K562 (cell line): ENCODE measurements around the gene SAMD13. TPM values are rescaled to one million over a fixed set of nuclear protein-coding genes. Genes with fewer than 3 reads are reported as not detected.

Experiments
- ATAC-seq: fragments of 200-7000 bp; cut with Tn5 transposase; 3 replicates; pipeline ENCODE4 v1.9.1; 2020; ENCODE audit warnings: moderate library complexity
- BruUV-seq: library from RNA; stranded (reverse); fragments of 400-500 nt; replicated peaks from 2 replicates; lab custom pipeline; 2021; lab: Mats Ljungman, UMichigan
- CTCF ChIA-PET: fragments of 300-600 bp; formaldehyde crosslinking; extraction: SDS; loops from one replicate; lab custom pipeline; 2021; ENCODE audit warnings: low intra/inter-chr PET ratio; lab: Yijun Ruan, JAX
- POLR2A ChIA-PET: fragments of 300-600, 350-650 bp; sonication (Branson Sonifier 250); formaldehyde crosslinking; extraction: SDS; loops from one replicate; lab custom pipeline; 2021; ENCODE audit warnings: antibody characterized with exemption, inconsistent platforms; lab: Yijun Ruan, JAX
- DNase-seq, 4 experiments: peaks; one replicate each; pipeline versions ENCODE4 v3.0.0 to v3.0.0-alpha.2; 2011 to 2018; ENCODE audit warnings: low spot score in 3 of 4, mixed read lengths in 3 of 4; ENCODE audit errors: extremely low read depth in 1 of 4
- FAIRE-seq: peaks from 2 replicates; lab custom pipeline; 2011; peaks lifted over from hg19 to GRCh38; lab: Jason Lieb, UNC
- H2AFZ ChIP-seq: 2 replicates; pipeline ENCODE4 v1.6.0; 2011; ENCODE audit warnings: low read depth, low read length, control low read depth, inconsistent platforms
- H3K27ac ChIP-seq: fragments of 200-600 bp; 3 replicates; pipeline ENCODE4 v1.8.0; 2011; ENCODE audit warnings: low read depth, mild to moderate bottlenecking, control low read depth, inconsistent platforms, low read length, moderate library complexity, mixed read lengths; ENCODE audit errors: extremely low read depth
- H3K27me3 ChIP-seq, 2 experiments: fragments of 300-600 bp in 1 of 2; 2 replicates in 1 of 2; 3 replicates in 1 of 2; pipeline versions ENCODE4 v1.6.0 to v1.8.0; 2011; ENCODE audit warnings: inconsistent platforms in 2 of 2, low read length in 2 of 2, mild to moderate bottlenecking in 1 of 2, mixed read lengths in 1 of 2, moderate library complexity in 1 of 2; ENCODE audit not compliant: control insufficient read depth in 2 of 2, insufficient read depth in 2 of 2
- H3K36me3 ChIP-seq: fragments of 300-600 bp; 3 replicates; pipeline ENCODE4 v1.8.0; 2011; ENCODE audit warnings: mild to moderate bottlenecking, low read length, inconsistent platforms; ENCODE audit not compliant: control insufficient read depth, insufficient read depth
- H3K4me1 ChIP-seq, 2 experiments: fragments of 200-600 bp in 1 of 2; replicated peaks in 1 of 2; 2 replicates in 1 of 2; 3 replicates in 1 of 2; pipeline versions ENCODE4 v1.5.1 to v1.8.0; 2011; ENCODE audit warnings: inconsistent platforms in 2 of 2, low read length in 2 of 2, mild to moderate bottlenecking in 1 of 2, mixed read lengths in 1 of 2, moderate library complexity in 1 of 2; ENCODE audit not compliant: control insufficient read depth in 2 of 2, insufficient read depth in 2 of 2
- H3K4me2 ChIP-seq: 2 replicates; pipeline ENCODE4 v1.6.1; 2011; ENCODE audit warnings: low read length, control low read depth, inconsistent platforms, mixed read lengths; ENCODE audit not compliant: insufficient read depth
- H3K4me3 ChIP-seq: fragments of 200-600 bp; sonication (generic), shearing (Covaris generic); 2 replicates; pipeline ENCODE4 v1.5.1; 2016; ENCODE audit warnings: control low read depth, inconsistent platforms
- H3K79me2 ChIP-seq: fragments of 200-600 bp; 3 replicates; pipeline ENCODE4 v1.8.0; 2011; ENCODE audit warnings: low read length, inconsistent platforms; ENCODE audit not compliant: control insufficient read depth, insufficient read depth
- H3K9ac ChIP-seq, 2 experiments: 2 replicates each; pipeline versions ENCODE4 v1.6.0 to v1.6.1; 2011; ENCODE audit warnings: low read depth in 2 of 2, low read length in 2 of 2, control low read depth in 1 of 2, inconsistent platforms in 1 of 2, mild to moderate bottlenecking in 1 of 2, mixed read lengths in 1 of 2; ENCODE audit not compliant: insufficient read depth in 1 of 2
- H3K9me1 ChIP-seq: one replicate; pipeline ENCODE4 v1.6.0; 2011; ENCODE audit warnings: inconsistent platforms, mild to moderate bottlenecking, low read length, moderate library complexity; ENCODE audit not compliant: control insufficient read depth, insufficient read depth
- H3K9me3 ChIP-seq: replicated peaks from 2 replicates; pipeline ENCODE4 v1.5.1; 2011; ENCODE audit warnings: low read depth, low read length, inconsistent platforms; ENCODE audit not compliant: control insufficient read depth, insufficient read depth
- H4K20me1 ChIP-seq: replicated peaks from 2 replicates; pipeline ENCODE4 v1.6.1; 2011; ENCODE audit warnings: low read length, inconsistent platforms, mixed read lengths; ENCODE audit not compliant: control insufficient read depth, insufficient read depth
- E2F3 ChIP-seq: fragments of 250-450 bp; sonication (Bioruptor Pico); IDR thresholded peaks from 2 replicates; pipeline ENCODE4 v1.4.0; 2020; ENCODE audit warnings: mild to moderate bottlenecking
- GTF2A2 ChIP-seq: IDR thresholded peaks from 2 replicates; pipeline ENCODE4 v1.6.1; 2016; ENCODE audit warnings: mild to moderate bottlenecking, missing genetic modification characterization, missing compliant biosample characterization
- KAT7 ChIP-seq: sonication (generic); formaldehyde crosslinking; IDR thresholded peaks from 2 replicates; pipeline ENCODE4 v1.8.0; 2022; ENCODE audit warnings: missing genetic modification reagents, mild to moderate bottlenecking, borderline replicate concordance
- NFRKB ChIP-seq: fragments of 450-650 bp; IDR thresholded peaks from 2 replicates; pipeline ENCODE4 v1.6.1; 2016; ENCODE audit warnings: low read depth
- PCBP2 ChIP-seq: fragments of 200-400 bp; formaldehyde crosslinking; IDR thresholded peaks from 2 replicates; pipeline ENCODE4 v1.6.1; 2018; ENCODE audit warnings: low read length, low read depth, mild to moderate bottlenecking, moderate library complexity; ENCODE audit not compliant: poor library complexity, severe bottlenecking
- STAG1 ChIP-seq: sonication (generic); formaldehyde crosslinking; IDR thresholded peaks from 2 replicates; pipeline ENCODE4 v1.5.0; 2020; ENCODE audit warnings: missing genetic modification reagents, borderline replicate concordance
- TCF3 ChIP-seq: sonication (generic); formaldehyde crosslinking; IDR thresholded peaks from 2 replicates; pipeline ENCODE4 v1.4.0; 2020; ENCODE audit warnings: mild to moderate bottlenecking, missing genetic modification reagents
- XRCC4 ChIP-seq: IDR thresholded peaks from one replicate; pipeline ENCODE4 v1.6.1; 2011; ENCODE audit not compliant: insufficient read depth, insufficient read length; ENCODE audit errors: extremely low read depth
- WGBS: fragments of 100-300 bp; shearing (Covaris generic); methylation state at CpG from one replicate; pipeline ENCODE4 v1.1.6; 2016; ENCODE audit warnings: low coverage, mixed read lengths; ENCODE audit not compliant: insufficient coverage; ENCODE audit errors: missing lambda C conversion rate; 5-methylcytosine and 5-hydroxymethylcytosine counted together
- in situ Hi-C: fragments of 300-500 bp; cut with MboI; formaldehyde crosslinking; loops from 4 replicates; pipeline ENCODE4 v1.15.0; 2018; ENCODE audit warnings: inconsistent platforms, mixed read lengths
- intact Hi-C: fragments of 100-400 bp; cut with micrococcal nuclease; formaldehyde crosslinking; loops from 2 replicates; pipeline ENCODE4 v1.14.2; 2022
- polyA plus RNA-seq, 8 experiments: library from polyadenylated mRNA; depleted of rRNA in 4 of 8; stranded (reverse) in 5 of 8; unstranded in 3 of 8; fragments of >200 nt; fragmentation: Nextera tagmentation in 2 of 8; fragmentation: Illumina TruSeq in 1 of 8; extraction: Ambion mirVana in 2 of 8; extraction: Trizol in 1 of 8; gene quantifications; 2 replicates each; pipeline versions ENCODE4 v1.2.1 to v1.2.3, GENCODE V29; 2011 to 2014; ENCODE audit warnings: inconsistent platforms in 1 of 8, missing spikeins in 1 of 8
- total RNA-seq, 7 experiments: library from RNA; depleted of rRNA in 6 of 7; stranded (reverse); fragments of >200 nt in 6 of 7; fragmentation: Illumina TruSeq in 2 of 7; extraction: Trizol in 2 of 7; gene quantifications; 2 replicates each; pipeline versions ENCODE4 v1.2.1 to v1.2.3, GENCODE V29; 2011 to 2021; ENCODE audit warnings: low replicate concordance in 1 of 7

The SAMD13 gene
- total and polyA plus RNA-seq, 9 of the 15 experiments (the other 6 are each of a cell fraction or from before 2014, with no cell fraction given), result 0.78 to 2.7 (median 1.00) TPM

- CTCF ChIA-PET, result no interaction called here
- H3K9ac ChIP-seq, result no peak overlapping the region
- ATAC-seq (no peak), FAIRE-seq (no peak)
- H2AFZ ChIP-seq, result no peak overlapping the region
- H3K27me3 ChIP-seq, result no peaks in the 10 kb centered on the region
- no TSS peak for BruUV-seq
- H3K79me2 ChIP-seq, result no peaks in the 10 kb centered on the region
- in situ Hi-C loops, result no loop called here
- no peaks in the 10 kb centered on the region; a peak in 1 of 5 replicates for H3K4me1 ChIP-seq
- H3K36me3 ChIP-seq, result no peaks in the 10 kb centered on the region
- no peak overlapping the region for H3K4me2 ChIP-seq
- POLR2A ChIA-PET, result no interaction called here
- no peak for TF ChIP-seq KAT7 (CRISPR knock-in tag)
- TF ChIP-seq PCBP2, result no peak
- no peak for TF ChIP-seq E2F3 (CRISPR knock-in tag)
- no peak for TF ChIP-seq XRCC4
- TF ChIP-seq TCF3 (CRISPR knock-in tag), result no peak
- no peak for TF ChIP-seq NFRKB
- TF ChIP-seq STAG1 (CRISPR knock-in tag), result no peak
- no peak for TF ChIP-seq GTF2A2 (tag)
- TF ChIP-seq, all 486 proteins: peak for 0
- DNase-seq, result no peak
- H3K4me3 ChIP-seq, result no peak overlapping the region
- intact Hi-C loops, result no loop called here
- 14% methylated on average over 1 of the region's 1 CpG for WGBS
- H4K20me1 ChIP-seq, result no peaks in the 10 kb centered on the region
- no peaks in the 10 kb centered on the region for H3K9me3 ChIP-seq
- no peaks in the 10 kb centered on the region for H3K9me1 ChIP-seq
- no peak overlapping the region for H3K27ac ChIP-seq
Measured at GRCh38 chr1:84272401-84272800, 29.1 kb upstream of the SAMD13 start.
